ENCODE measurements around the gene TGM1. TPM values are rescaled to one million over a fixed set of nuclear protein-coding genes. Genes with fewer than 3 reads are reported as not detected.

The TGM1 gene
- total RNA-seq, 1 experiment from 2014 or later = 2.9 TPM

DNA sequence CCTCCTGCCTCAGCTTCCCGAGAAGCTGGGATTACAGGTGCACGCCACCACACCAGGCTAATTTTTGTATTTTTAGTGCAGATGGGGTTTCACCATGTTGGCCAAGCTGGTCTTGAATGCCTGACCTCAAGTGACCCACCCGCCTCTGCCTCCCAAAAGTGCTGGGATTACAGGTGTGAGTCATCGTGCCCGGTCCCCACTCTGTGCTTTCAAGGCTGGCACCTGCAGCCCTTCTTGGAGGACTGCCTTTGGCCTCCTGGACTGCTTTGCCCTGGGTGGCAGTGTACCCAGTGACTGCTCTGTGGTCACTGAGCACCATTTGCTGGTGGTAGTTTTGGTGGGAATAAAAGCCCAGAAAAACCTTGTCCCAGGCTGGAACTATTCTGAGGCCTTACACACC lies 24.0 kb upstream of the TGM1 start:
- no peak overlapping the region for H3K23ac ChIP-seq (ENCODE audit: insufficient read length, low read depth, low read length)
- no peaks in the 10 kb centered on the region for H3K27me3 ChIP-seq (ENCODE audit: insufficient read depth, low read length)
- no peaks in the 10 kb centered on the region for H4K20me1 ChIP-seq (ENCODE audit: control insufficient read depth, insufficient read depth, insufficient read length)
- no peak overlapping the region for H2BK12ac ChIP-seq (ENCODE audit: insufficient read length, low read depth, low read length)
- H3K4ac ChIP-seq (ENCODE audit: low read depth, low read length) = no peak overlapping the region
- no peak overlapping the region for H3K4me3 Mint-ChIP-seq
- no CpG with 5 or more reads among the region's 5 CpGs for WGBS (ENCODE audit: extremely low coverage, insufficient read length, low lambda C conversion rate)
- no peaks in the 10 kb centered on the region for H3K4me1 ChIP-seq (ENCODE audit: insufficient read depth, low read length)
- H2AK5ac ChIP-seq (ENCODE audit: insufficient read length, low read length) = no peak overlapping the region
- DNase-seq = no peak
- H3K27me3 Mint-ChIP-seq (ENCODE audit: low read depth) = no peaks in the 10 kb centered on the region
- no peak overlapping the region for H2BK5ac ChIP-seq (ENCODE audit: insufficient read length, low read length)
- no peak overlapping the region for H3K18ac ChIP-seq (ENCODE audit: insufficient read length, low read depth, low read length)
- H2BK20ac ChIP-seq (ENCODE audit: low read depth, low read length, poor library complexity, severe bottlenecking) = no peak overlapping the region
- H4K91ac ChIP-seq (ENCODE audit: insufficient read length, low read depth, low read length) = no peak overlapping the region
- no peak overlapping the region for H4K5ac ChIP-seq (ENCODE audit: insufficient read length, low read depth, low read length)
- H3K4me2 ChIP-seq (ENCODE audit: insufficient read depth, insufficient read length, low read length) = no peak overlapping the region
- H3K4me1 Mint-ChIP-seq = peaks cover 2% of the 10 kb centered on the region in 2 experiments; a peak in 1 of 4 replicates
- H3K23me2 ChIP-seq (ENCODE audit: insufficient read length, low read depth, low read length, poor library complexity, severe bottlenecking) = no peaks in the 10 kb centered on the region
- no peak overlapping the region for H3K9ac ChIP-seq (ENCODE audit: extremely low read depth, insufficient read length, low read length)
- H3K79me2 ChIP-seq (ENCODE audit: insufficient read depth, low read length) = no peaks in the 10 kb centered on the region
- peaks cover 4 to 20% (median 6%) of the 10 kb centered on the region in 3 experiments; a peak in 6 of 7 replicates for H3K36me3 Mint-ChIP-seq (ENCODE audit: insufficient read depth in 1 of 3, low read depth in 3 of 3)
- no peaks in the 10 kb centered on the region for H3K9me3 Mint-ChIP-seq
- H3K9me3 ChIP-seq (ENCODE audit: control insufficient read depth, low read depth, low read length) = no peaks in the 10 kb centered on the region
- H2AFZ ChIP-seq (ENCODE audit: low read length) = no peak overlapping the region
- H3K56ac ChIP-seq (ENCODE audit: insufficient read length, low read depth, low read length) = no peak overlapping the region
- H3K27ac ChIP-seq (ENCODE audit: insufficient read length, low read depth, low read length) = no peak overlapping the region
- H3K14ac ChIP-seq (ENCODE audit: insufficient read depth, low read length) = no peak overlapping the region
- H2BK120ac ChIP-seq (ENCODE audit: low read depth, low read length, poor library complexity, severe bottlenecking) = no peak overlapping the region
- no peak overlapping the region for H4K8ac ChIP-seq (replicated peaks; ENCODE audit: insufficient read length, low read depth, low read length)
- no peaks in the 10 kb centered on the region for H3K79me1 ChIP-seq (ENCODE audit: insufficient read depth, low read depth, low read length, poor library complexity, severe bottlenecking)
- H2BK15ac ChIP-seq (ENCODE audit: low read depth, low read length) = no peak overlapping the region
- TF ChIP-seq, protein P1, sequence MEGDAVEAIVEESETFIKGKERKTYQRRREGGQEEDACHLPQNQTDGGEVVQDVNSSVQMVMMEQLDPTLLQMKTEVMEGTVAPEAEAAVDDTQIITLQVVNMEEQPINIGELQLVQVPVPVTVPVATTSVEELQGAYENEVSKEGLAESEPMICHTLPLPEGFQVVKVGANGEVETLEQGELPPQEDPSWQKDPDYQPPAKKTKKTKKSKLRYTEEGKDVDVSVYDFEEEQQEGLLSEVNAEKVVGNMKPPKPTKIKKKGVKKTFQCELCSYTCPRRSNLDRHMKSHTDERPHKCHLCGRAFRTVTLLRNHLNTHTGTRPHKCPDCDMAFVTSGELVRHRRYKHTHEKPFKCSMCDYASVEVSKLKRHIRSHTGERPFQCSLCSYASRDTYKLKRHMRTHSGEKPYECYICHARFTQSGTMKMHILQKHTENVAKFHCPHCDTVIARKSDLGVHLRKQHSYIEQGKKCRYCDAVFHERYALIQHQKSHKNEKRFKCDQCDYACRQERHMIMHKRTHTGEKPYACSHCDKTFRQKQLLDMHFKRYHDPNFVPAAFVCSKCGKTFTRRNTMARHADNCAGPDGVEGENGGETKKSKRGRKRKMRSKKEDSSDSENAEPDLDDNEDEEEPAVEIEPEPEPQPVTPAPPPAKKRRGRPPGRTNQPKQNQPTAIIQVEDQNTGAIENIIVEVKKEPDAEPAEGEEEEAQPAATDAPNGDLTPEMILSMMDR (conservative IDR thresholded peaks at IDR 0.05) = no peak
- H3K27ac Mint-ChIP-seq = no peak overlapping the region
- H3T11ph ChIP-seq (ENCODE audit: low read length) = no peak overlapping the region
